ENCODE data around the gene BPIFA3.

GRCh38 chr20:33259371-33259770 lies 42.2 kb downstream of the BPIFA3 start:
- no peak for TF ChIP-seq POLR2A (IDR thresholded peaks at IDR 0.05)
- no peak for TF ChIP-seq CTCF (IDR thresholded peaks at IDR 0.05 in 4 of 5, conservative IDR thresholded peaks at IDR 0.05 in 1 of 5)
